Endodermal cell (in vitro differentiated cells): ENCODE data around the gene CGREF1. TPM values are rescaled to one million over a fixed set of nuclear protein-coding genes. Genes with fewer than 3 reads are reported as not detected.

Experiments used
- DNase-seq: peaks from one replicate; pipeline ENCODE4 v3.0.0-alpha.2; 2017
- H3K27ac ChIP-seq: 2 replicates; pipeline ENCODE4 v1.5.1; 2013; ENCODE audit warnings: mild to moderate bottlenecking, low read depth, low read length, moderate library complexity
- H3K27me3 ChIP-seq: 2 replicates; pipeline ENCODE4 v1.6.1; 2013; ENCODE audit warnings: mild to moderate bottlenecking, low read length, moderate library complexity; ENCODE audit not compliant: insufficient read depth, control insufficient read depth, poor library complexity, severe bottlenecking
- H3K36me3 ChIP-seq: 2 replicates; pipeline ENCODE4 v1.7.0; 2013; ENCODE audit warnings: mild to moderate bottlenecking, low read length, moderate library complexity; ENCODE audit not compliant: control insufficient read depth, insufficient read depth
- H3K4me1 ChIP-seq: one replicate; pipeline ENCODE4 v1.7.0; 2013; ENCODE audit warnings: low read length; ENCODE audit not compliant: control insufficient read depth, insufficient read depth
- H3K4me3 ChIP-seq: 2 replicates; pipeline ENCODE4 v1.5.1; 2013; ENCODE audit warnings: mild to moderate bottlenecking, low read length, moderate library complexity
- H3K9ac ChIP-seq: 2 replicates; pipeline ENCODE4 v1.6.1; 2013; ENCODE audit warnings: mild to moderate bottlenecking, low read length, moderate library complexity; ENCODE audit not compliant: poor library complexity, severe bottlenecking; ENCODE audit errors: extremely low read depth
- H3K9me3 ChIP-seq: 2 replicates; pipeline ENCODE4 v1.6.1; 2013; ENCODE audit warnings: mild to moderate bottlenecking, low read length, moderate library complexity; ENCODE audit not compliant: control insufficient read depth
- H3K27ac Mint-ChIP-seq: 2 replicates; pipeline ENCODE4 v1.8.0; 2020; ENCODE audit warnings: mixed read lengths
- H3K27me3 Mint-ChIP-seq: 2 replicates; pipeline ENCODE4 v1.8.0; 2021; ENCODE audit warnings: mild to moderate bottlenecking, mixed read lengths; ENCODE audit not compliant: insufficient read depth
- H3K36me3 Mint-ChIP-seq: 2 replicates; pipeline ENCODE4 v1.8.0; 2020; ENCODE audit warnings: low read depth, mixed read lengths
- H3K4me1 Mint-ChIP-seq: 2 replicates; pipeline ENCODE4 v1.8.0; 2020; ENCODE audit warnings: mixed read lengths
- H3K4me3 Mint-ChIP-seq: 2 replicates; pipeline ENCODE4 v1.8.0; 2020; ENCODE audit warnings: mild to moderate bottlenecking, moderate library complexity, mixed read lengths
- H3K9me3 Mint-ChIP-seq: 2 replicates; pipeline ENCODE4 v1.8.0; 2020; ENCODE audit warnings: mild to moderate bottlenecking, mixed read lengths
- CTCF ChIP-seq: fragments of 200-600 bp; sonication (generic); conservative IDR thresholded peaks from 2 replicates; pipeline ENCODE4 v1.5.0; 2021; ENCODE audit warnings: antibody characterized with exemption, mild to moderate bottlenecking
- whole genome bisulfite sequencing, 2 experiments: methylation state at CpG; one replicate each; pipeline versions ENCODE4 v1.1.5 to v1.1.7; 2013; ENCODE audit warnings: missing lambda C conversion rate in 2 of 2, mixed read lengths in 1 of 2; ENCODE audit not compliant: insufficient coverage in 1 of 2, insufficient read length in 1 of 2; 5-methylcytosine and 5-hydroxymethylcytosine counted together
- total RNA-seq, 2 donors: library from RNA; stranded (reverse); fragmentation: NEBNext Ultra II Directional in 1 of 2; extraction: Animal tissue kit (Norgen Biotek cat#: 25700) in 1 of 2; gene quantifications; 2 replicates in 1 of 2; 3 replicates in 1 of 2; pipeline ENCODE4 v1.2.1, GENCODE V29; 2021

The CGREF1 gene
- total RNA-seq, 2 donors from 2014 or later: 0.20 to 0.33 TPM

GRCh38 chr2:27158468-27158867 lies 39.5 kb upstream of the CGREF1 start:
- peak overlapping the region; percentile 27 for H3K27ac Mint-ChIP-seq
- H3K4me3 ChIP-seq: no peak overlapping the region
- H3K27me3 ChIP-seq: no peaks in the 10 kb centered on the region
- H3K4me1 Mint-ChIP-seq: peaks cover 8% of the 10 kb centered on the region
- H3K27ac ChIP-seq: no peak overlapping the region
- H3K4me3 Mint-ChIP-seq: no peak overlapping the region
- peaks cover 1% of the 10 kb centered on the region for H3K27me3 Mint-ChIP-seq
- H3K9me3 ChIP-seq: no peaks in the 10 kb centered on the region
- no peaks in the 10 kb centered on the region for H3K9me3 Mint-ChIP-seq
- H3K9ac ChIP-seq: no peak overlapping the region
- no peaks in the 10 kb centered on the region for H3K36me3 Mint-ChIP-seq
- WGBS, 2 experiments: 90 to 98% methylated on average over 5 to 6 of the region's 6 CpGs
- no peaks in the 10 kb centered on the region for H3K4me1 ChIP-seq
- no peak for DNase-seq
- no peak for TF ChIP-seq CTCF
- H3K36me3 ChIP-seq: no peaks in the 10 kb centered on the region

- WGBS, 2 experiments: 89 to 95% methylated on average over 4 to 9 of the region's 9 CpGs
- no peak overlapping the region for H3K4me3 Mint-ChIP-seq
- H3K36me3 ChIP-seq: no peaks in the 10 kb centered on the region
Observed at GRCh38 chr2:27155069-27155520, 36.2 kb upstream of the CGREF1 start.

GRCh38 chr2:27154488-27154887 lies 35.6 kb upstream of the CGREF1 start:
- no peak for DNase-seq
- H3K4me1 Mint-ChIP-seq: peaks cover 8% of the 10 kb centered on the region
- H3K36me3 Mint-ChIP-seq: no peaks in the 10 kb centered on the region
- no peaks in the 10 kb centered on the region for H3K9me3 Mint-ChIP-seq
- no peaks in the 10 kb centered on the region for H3K4me1 ChIP-seq
- H3K9me3 ChIP-seq: no peaks in the 10 kb centered on the region
- no peak overlapping the region for H3K27ac ChIP-seq
- WGBS, 2 experiments: 93 to 96% methylated on average over 5 to 6 of the region's 6 CpGs
- H3K9ac ChIP-seq: no peak overlapping the region
- H3K27me3 ChIP-seq: no peaks in the 10 kb centered on the region
- H3K4me3 Mint-ChIP-seq: no peak overlapping the region
- TF ChIP-seq CTCF: no peak
- no peak overlapping the region for H3K4me3 ChIP-seq
- no peak overlapping the region for H3K27ac Mint-ChIP-seq
- no peaks in the 10 kb centered on the region for H3K36me3 ChIP-seq
- peaks cover 2% of the 10 kb centered on the region for H3K27me3 Mint-ChIP-seq

More at GRCh38 chr2:27155069-27155520, 36.2 kb upstream of the CGREF1 start:
- no peaks in the 10 kb centered on the region for H3K9me3 Mint-ChIP-seq
- Histone ChIP-seq H3K9me3 (no peaks in the 10 kb centered on the region), H3K9ac (no peak overlapping the region), H3K4me1 (no peaks in the 10 kb centered on the region), H3K27me3 (no peaks in the 10 kb centered on the region), H3K27ac (no peak overlapping the region), H3K4me3 (no peak overlapping the region)
- peaks cover 2% of the 10 kb centered on the region for H3K27me3 Mint-ChIP-seq
- DNase-seq: no peak
- no peaks in the 10 kb centered on the region for H3K36me3 Mint-ChIP-seq
- TF ChIP-seq CTCF: no peak
- H3K27ac Mint-ChIP-seq: no peak overlapping the region
- peaks cover 8% of the 10 kb centered on the region for H3K4me1 Mint-ChIP-seq
